Measurements from ENCODE around the gene KRTAP5-10. TPM values are rescaled to one million over a fixed set of nuclear protein-coding genes. Genes with fewer than 3 reads are reported as not detected.
"Not testable (repeated sequence)": the region's sequence is repeated elsewhere in the genome, so short reads cannot be mapped to it uniquely, and the experiment has no call there.

The KRTAP5-10 gene
- total RNA-seq, 1 donor from 2014 or later, result 0.41 TPM

DNA sequence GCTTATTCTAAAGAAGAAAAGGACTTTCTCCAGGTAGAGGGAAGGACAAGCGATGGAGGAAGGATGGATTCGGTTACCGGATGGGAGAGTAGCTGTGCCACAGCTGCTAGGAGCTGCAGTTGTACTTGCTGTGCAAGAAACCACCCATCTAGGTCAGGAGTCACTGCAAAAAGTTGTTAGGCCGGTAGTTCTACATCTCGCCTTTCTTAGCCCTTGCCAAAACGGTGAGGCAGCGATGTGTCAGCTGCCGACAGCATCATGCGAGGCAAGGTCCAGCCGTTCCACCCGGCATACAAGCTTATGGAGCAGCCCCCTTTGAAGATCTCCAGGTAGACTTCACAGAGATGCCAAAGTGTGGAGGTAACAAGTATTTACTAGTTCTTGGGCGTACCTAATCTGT is 49.6 kb downstream of the KRTAP5-10 start:
- peak overlapping the region; percentile 59 for H3K27ac Mint-ChIP-seq
- not testable (repeated sequence) for H3K36me3 Mint-ChIP-seq (ENCODE audit: insufficient read depth); DNase-seq (ENCODE audit: low spot score, unreplicated experiment); H3K4me3 Mint-ChIP-seq (ENCODE audit: low read depth); H3K9me3 Mint-ChIP-seq (ENCODE audit: low read depth)
- H3K4me1 Mint-ChIP-seq (ENCODE audit: low read depth), result peaks cover 13% of the 10 kb centered on the region
- H3K27me3 Mint-ChIP-seq, result peaks cover 37% of the 10 kb centered on the region

Other genes with a start within 250 kb of the KRTAP5-10 start
- gene DHCR7, start 117.2 kb upstream of the KRTAP5-10 start, total RNA-seq, result 137 and 140 TPM in 2 replicates
- 72.0 and 79.2 TPM in 2 replicates for gene NADSYN1, start 112.4 kb upstream of the KRTAP5-10 start, total RNA-seq
- 0.29 and 0.41 TPM in 2 replicates for gene KRTAP5-7, start 38.3 kb upstream of the KRTAP5-10 start, total RNA-seq
- gene KRTAP5-8, start 27.5 kb upstream of the KRTAP5-10 start, total RNA-seq, result 0.24 TPM in 1 of 2 replicates, not detected in the other
- gene KRTAP5-9, start 17.1 kb upstream of the KRTAP5-10 start, total RNA-seq, result 0.26 and 0.53 TPM in 2 replicates
- gene KRTAP5-11, start 17.3 kb downstream of the KRTAP5-10 start, total RNA-seq, result not detected in 2 replicates

Data from progenitor cell of endocrine pancreas (in vitro differentiated cells).